Measurements from ENCODE around the gene RIN2.

- no peak for TF ChIP-seq CTCF (IDR thresholded peaks at IDR 0.05; ENCODE audit: insufficient read depth, low read length, poor library complexity, severe bottlenecking)
- TF ChIP-seq EZH2phosphoT487 (conservative IDR thresholded peaks at IDR 0.05; ENCODE audit: low read length): no peak
Observed at GRCh38 chr20:19750907-19751636, 7.0 kb upstream of the RIN2 start.
